HG03103 (cell line): ENCODE data around the gene ZFHX3.
"Not testable (repeated sequence)": the region's sequence is repeated elsewhere in the genome, so short reads cannot be mapped to it uniquely, and the experiment has no call there.

ENCODE experiments used
- ATAC-seq: cut with Tn5 transposase; IDR thresholded peaks from one replicate; pipeline ENCODE4 v1.9.1; 2021; ENCODE audit warnings: low read depth; ENCODE audit not compliant: unreplicated experiment

The ZFHX3 gene

DNA sequence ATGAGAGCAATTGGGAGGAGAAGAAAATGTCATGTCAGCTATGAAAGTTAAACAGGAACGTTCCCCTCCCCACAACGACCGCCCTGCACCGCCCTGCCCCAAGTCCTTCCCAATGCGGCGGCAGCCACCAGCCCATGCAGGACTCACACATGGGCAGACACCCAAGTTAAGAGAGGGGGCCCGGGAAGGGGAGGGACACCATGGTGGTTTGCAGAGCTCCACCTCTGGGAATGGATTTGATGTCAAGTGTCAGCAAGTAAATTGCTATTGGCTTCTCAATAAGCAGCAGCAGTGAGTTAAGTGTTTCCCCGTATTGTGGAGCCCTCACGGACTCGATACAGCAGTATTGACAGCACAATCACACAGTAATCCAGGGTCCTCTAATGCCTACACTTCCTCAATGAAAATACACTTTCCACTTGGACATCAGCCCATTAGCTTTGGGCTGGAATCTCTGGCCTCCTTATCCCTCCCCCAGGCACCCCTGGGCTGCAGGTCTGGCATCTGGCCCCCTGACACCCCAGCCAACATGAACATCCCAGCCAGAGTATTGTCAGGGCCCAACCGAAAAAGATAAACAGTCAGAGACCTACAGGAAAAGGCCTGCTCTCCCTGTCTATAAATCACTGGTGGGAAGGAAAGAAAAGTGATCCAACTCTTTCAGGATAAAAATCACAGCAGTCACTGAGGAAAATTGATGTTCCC is 22.6 kb downstream of the ZFHX3 start:
- ATAC-seq = no peak

DNA sequence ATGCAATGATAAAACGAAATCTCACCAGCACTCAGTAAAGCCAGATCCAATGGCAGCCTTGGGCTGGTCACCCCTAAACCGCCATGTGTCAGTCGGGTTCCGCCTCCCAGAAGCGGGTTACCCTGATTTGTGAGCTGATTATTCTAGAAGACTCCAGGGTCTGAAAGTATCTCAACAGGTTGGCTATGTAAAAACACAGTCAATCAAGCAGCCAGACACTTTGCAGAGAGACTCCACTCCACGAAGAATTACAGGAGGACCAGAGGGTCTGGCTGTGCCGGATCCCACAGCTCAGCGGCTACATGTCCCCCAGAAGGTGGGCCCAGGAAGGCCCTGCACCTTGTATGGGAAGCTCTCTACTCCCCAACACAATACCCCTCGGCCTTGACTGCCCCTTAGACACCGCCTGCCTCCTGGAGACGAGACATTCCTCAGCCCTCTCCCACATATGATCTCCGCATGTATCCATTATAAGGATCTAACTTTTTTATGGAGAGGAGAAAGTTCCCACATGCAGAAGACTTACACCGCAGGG is 23.3 kb downstream of the ZFHX3 start:
- no peak for ATAC-seq

DNA sequence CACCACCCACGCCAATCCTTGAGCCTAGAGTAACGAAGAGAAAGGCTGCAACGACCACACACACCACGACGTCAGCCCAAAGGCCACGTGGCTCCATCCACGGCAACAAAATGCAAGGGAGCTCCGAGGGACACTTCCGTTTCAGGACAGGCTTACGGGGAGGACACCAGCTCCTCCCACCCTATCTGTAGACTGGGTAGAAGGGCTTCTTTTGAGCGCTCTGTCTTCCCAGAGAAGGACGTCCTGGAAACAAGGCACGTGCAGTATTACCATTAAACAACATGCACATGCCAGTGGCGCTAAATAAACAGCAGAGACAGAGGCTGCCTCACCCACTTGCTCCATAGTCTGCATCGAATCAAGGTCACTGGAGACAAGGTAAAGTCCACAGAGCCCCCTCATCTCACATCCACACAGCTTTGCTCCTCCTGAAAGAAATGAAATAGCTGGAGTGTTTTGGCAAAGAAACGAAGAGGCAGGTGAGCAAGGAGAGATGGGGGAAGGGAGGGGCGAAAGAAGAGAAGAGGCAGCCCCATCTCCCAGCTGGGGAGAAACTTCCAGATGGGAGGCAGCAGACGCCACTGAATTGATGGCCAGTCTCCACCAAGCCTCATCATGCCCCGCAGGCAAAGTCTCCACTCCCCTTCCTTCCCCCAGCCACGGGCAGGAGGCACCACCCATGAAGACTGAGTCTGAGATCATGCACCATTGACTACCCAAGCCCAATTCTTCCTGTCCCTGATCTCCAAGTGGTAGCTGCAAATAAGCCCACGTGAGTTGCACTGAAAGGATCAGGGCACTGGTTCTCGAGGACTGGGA is 24.0 kb downstream of the ZFHX3 start:
- no peak for ATAC-seq

DNA sequence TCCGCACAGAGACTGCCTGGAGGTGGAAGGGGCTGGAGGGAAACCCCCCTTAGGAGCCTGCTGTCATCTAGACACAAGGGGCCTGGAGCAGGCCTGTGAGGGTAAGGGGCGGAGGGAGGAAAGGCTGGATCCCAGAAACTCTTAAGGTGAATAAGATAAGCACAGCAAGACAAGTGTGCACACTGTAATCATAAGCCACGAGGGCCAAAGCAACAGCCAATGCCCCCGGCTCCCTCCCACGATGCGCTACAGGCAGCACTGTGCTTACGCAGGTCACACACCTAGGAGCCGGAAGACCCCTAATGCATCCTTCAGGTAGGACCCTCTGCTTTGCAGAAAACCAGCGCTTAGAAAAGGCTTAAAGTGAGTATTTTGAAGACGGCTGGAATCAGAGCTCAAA is 24.6 kb downstream of the ZFHX3 start:
- ATAC-seq = no peak

DNA sequence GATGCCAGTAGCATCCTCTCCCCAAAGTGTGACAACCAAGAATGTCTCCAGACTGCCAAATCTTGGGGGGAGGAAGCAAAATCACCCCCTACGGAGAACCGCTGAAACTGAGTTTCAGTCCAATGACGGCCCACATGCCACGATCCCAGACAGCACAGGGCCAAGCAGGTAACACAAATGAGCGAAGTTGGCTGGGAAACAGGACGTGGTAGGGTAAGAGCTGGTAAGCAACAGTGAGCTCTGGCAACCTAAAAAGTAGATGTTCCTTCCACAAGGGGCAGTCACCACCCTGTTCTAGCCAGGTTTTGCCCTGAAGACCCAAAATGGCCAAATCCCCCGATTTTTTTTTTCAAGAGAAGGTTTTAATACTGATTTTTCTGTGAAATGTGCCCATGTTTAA is 25.4 kb downstream of the ZFHX3 start:
- ATAC-seq = no peak

DNA sequence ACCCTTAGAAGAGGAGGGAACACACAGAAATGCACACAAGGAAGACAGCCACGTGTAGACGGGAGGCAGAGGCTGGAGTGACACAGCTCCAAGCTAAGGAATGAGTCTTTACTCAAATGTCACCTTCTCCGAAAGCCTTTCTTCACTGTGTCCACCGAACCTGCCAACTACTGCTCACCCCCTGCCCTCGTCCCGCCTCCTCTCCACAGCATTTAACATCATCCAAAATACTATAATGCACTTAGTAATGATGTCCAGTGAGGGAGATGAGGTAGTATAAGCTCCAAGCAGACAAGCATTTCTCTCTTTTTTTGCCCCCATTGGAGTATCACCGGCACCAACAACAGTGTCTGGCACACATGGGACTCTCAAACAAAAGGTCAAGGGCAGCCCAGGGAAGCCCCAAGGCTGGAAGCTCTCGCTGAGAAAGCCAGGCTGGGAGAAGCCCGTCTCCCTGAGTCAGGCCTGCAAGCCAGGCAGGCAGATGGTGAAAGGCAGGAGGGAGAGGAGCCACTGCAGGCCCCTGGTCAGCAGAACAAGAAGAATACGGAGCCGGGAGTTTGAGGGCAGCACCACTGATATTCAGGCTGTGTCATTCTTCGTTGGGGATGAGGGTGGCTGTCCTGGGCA is 25.9 kb downstream of the ZFHX3 start:
- ATAC-seq = no peak

DNA sequence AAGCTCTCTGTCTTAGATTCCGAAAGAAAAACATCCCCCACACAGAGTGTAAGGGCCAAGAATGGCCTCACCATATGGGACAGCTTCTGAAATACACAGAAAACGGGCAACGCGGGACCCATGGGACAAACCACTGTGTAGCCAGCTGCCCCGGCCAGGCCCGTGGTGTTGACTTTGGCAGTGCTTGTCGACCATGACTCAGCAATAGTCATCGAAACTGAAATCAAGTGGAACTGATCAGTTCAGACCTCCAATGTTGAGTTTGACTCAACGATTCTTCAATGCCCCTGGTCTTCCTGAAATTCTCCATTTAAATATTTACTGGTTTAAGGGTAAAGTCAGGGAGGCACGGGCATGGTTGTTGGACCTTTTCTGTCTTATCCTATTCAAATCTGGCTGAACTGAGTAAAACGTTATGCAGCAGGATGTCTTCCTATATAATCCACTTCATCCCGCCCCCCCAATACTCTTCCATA is 27.5 kb downstream of the ZFHX3 start:
- no peak for ATAC-seq

DNA sequence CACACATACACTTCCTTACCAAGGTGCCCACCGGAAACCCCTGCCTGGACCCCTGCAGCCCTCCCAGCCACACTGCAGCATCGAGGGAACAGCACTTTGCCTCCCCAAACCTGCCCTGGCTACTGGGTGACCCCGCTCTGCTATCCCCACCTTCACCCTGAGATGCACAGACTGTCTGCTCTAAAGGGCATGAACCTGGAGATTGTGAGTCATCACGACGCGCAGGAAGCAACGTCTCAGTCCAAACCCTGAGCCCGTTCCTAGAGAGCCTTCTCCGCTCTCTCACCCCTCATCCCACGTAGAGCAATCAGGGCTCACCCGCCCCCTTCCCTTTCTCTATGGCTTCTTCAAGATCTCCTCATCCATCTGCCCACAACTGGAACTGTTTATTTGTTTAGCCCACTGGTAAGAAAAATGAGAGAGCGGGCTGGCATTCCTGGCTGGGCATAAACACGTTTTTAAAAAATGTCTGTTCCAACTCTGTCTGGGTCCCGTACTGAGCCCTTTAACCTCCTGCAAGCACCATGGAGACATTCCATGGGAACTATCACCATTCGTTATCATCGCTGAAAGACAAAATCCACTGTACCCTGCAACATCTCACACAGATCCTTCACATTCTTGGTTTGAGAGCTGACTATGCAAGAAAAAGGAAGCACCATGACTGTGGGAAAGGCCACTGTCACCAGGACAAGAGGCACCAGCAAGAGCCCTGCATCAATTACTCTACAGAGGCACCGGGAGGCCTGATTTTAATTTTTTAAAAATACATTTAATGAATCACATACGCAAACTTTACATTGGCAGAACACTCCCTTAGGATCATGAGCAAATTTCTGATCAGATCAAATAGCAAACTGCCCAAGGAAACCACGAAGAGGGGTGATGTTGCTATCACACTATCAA is 28.2 kb downstream of the ZFHX3 start:
- ATAC-seq = no peak

DNA sequence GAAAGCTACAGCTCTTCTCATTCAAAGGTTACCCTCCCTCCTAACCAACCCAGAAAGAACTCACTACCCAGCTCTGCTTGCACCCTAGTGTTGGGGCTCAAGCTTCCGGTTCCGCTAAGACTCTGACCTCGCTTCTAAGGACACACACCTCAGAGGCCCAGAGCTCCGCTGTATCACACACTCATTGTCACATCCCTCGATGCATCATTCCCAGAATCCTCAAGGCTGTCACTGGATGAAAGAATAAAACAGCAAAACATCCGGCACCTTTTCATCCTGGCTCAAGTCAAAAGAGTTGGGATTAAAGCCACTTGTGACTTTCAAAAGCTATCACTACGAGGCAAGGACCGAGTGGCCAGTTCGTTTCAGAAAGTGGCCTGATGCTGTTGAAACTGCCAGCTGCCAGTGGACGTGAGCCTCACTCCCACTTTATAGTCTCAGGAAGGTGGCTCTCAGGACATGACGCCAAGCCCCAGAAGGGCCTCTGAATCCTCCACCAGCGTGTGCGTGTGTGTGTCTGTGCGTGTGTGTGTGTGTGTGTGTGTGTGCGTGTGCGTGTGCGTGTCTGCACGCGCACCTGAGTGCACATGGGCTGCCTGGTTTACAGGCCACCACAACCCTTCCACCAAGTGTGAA is 29.0 kb downstream of the ZFHX3 start:
- ATAC-seq = no peak

DNA sequence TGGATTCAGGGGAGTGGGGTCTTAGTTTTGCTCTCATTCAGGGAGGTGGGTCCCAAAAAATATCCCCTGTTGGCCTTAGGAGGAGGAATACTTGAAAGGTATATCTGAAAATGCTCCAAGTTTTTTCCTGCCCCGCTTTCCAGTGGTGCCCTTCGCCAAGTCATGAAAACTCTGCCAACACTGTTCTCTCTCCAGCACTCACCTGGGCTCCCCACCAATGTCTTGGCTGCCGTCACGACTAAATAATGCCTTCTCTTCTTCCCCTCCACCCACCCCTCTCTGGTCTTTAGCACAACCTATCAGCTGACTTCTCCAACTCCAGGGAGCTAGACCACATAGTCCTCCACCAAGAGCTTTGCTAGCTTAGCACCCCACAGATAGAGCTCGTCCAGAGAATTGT is 30.6 kb downstream of the ZFHX3 start:
- ATAC-seq = no peak

DNA sequence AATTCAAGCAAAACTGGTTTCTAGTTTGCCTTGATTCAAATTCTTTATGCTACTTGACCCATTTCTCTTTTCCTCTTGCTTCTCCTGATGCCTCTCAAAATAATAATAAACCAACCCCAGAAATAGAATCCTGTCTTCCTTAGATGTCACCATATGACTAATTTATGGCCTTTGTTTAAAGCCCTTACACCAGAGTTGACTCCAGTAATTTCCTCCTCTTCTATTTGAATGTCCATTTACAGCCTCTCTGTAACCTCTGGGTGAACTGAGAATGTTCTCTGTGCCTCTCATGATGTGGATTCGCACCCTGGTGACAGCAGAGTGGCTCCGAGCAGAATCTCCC is 31.5 kb downstream of the ZFHX3 start:
- peak; percentile 56 for ATAC-seq

DNA sequence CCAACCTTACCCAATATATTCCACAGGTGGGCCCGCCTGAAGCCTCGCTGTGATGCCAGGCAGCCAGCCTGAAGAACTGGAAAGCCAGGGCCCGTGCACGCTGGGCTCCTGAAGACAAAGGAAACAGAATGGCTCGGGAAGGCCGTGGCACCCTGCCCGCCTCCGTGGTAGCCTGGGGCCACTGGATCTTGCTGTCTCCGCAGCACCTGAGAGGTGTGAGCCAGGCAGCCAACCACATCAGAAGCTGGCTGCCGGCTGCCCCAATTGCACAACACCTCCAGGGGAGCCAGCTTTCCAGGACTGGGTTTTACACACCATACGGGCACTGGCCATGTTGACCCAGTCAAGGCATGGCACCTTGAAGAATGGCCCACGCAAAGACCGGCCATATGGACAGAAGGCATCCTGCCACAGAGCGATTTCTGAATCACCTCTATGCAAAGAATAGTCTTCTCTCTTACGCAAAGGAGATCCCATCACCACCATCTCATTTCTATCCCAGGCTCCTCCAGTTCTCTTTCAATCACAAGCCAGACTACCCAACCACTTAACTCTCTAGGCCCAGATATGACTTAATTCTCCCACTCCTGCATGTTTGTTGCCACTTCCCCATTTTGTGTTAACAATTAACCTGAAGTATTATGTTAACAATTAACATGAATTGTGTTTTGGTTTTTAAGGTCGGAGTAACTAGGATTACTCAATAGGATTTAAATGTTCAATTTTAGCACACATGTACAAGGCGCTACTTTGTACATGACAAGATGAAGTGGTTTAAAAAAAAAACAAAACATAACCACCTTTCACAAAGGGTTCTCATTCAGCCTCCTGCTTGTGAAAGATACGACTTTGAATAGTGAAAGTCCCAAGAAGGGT is 32.1 kb downstream of the ZFHX3 start:
- peak; percentile 66 for ATAC-seq

DNA sequence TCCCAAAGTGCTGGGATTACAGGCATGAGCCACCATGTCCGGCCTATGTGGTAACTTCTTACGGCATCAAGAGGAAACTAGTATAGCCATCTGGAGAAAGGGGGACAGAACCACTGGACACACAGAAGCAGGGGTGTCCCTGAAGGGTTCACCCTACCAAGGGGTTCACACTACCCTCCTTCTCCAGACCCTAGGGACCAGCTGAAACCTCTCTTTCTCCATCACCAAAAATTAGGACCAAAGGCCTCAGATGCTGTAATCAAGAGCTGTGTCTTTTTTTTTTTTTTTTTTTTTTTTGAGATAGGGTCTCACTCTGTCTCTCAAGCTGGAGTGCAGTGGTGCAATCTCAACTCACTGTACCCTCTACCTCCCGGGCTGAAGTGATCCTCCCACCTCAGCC is 33.2 kb downstream of the ZFHX3 start:
- no peak for ATAC-seq

DNA sequence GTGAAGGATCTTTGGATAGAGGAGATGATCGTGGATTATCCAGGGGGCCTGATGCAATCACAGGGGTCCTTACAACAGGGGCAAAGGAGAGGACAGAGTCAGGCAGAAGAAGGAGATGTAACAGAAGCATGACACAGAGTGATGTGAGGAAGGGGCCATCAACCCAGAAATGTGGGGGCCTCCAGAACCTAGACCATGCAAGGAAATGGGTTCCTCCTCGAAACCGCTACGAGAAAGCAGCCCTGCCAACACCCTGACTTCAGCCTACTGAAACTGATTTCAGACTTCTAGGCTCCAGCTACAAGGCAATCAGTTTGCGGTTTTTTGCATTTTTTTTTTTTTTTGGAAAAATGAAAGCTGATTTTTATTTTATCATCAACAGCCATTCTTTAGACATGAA is 34.0 kb downstream of the ZFHX3 start:
- ATAC-seq = no peak

DNA sequence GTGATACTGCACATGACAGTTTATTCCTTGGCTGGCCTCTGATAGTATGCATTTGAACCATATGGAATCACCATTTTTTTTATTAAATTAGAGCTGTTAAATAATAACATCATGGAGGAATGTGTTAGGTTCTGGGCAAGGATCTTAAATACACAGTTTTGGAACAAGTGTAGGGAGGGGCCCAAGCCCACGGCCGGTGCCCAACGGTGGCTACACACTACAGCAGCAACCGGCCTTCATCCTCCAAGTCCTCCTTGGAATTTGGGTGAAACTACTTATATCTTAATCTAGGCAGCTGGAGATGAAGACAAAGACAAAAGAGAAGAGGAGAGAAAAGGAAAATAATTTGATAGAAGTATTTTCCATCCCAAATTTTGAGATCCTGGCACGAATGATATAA is 35.6 kb downstream of the ZFHX3 start:
- no peak for ATAC-seq

DNA sequence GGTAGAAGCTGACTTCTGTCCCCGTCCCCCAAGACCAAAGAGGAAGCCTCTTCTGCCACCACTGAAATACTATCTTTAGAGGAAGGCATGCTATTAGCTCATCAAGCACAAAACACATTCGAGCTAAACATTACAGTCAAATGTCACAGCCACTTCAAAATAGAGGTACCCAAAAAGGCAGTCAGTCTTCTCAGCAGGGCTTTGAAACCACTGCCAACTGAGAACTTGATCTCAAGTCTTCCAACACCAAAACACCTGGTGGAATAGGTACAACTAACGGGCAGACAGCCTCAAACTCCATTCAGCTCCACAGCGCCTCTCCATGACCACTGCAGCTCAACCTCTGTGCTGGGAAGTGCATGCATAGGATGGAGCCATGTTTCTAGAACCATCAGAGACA is 36.0 kb downstream of the ZFHX3 start:
- no peak for ATAC-seq

DNA sequence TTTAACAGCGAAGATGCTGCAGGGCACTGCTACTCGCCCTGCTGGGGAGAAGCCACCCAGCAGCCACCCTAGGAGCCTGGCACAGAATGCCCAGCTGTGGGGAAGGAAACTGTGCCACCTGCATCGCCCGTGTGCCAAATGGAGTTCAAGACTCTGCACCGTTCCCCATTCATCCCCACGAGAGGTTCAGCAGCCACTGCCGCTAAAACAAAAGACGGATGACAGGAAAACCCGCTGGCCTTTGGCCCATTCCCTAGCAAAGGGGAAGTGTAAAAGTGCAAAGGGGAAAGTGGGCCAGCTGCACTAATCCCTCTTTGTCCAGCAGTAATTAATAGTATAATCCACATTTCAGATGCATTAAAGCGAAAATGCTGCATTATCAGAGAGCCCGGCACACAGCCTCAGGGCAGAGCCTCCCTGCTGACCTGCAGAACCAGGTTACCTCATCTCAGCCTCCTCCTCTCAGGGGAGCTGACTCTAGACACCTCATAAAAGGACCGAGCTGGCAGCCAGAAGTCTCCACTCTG is 37.7 kb downstream of the ZFHX3 start:
- no peak for ATAC-seq

DNA sequence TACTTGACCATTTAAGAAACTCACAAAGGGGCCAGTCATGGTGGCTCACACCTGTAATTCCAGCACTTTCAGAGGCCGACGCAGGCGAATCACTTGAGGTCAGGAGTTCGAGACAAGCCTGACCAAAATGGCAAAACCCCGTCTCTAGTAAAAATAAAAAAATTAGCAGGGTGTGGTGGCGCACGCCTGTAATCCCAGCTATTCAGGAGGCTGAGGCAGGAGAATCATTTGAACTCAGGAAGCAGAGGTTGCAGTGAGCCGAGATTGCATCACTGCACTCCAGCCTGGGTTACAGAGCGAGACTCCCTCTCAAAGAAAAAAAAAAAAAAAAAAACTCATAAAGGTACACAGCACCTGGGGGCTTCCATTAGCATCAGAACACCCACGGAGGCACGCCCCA is 38.2 kb downstream of the ZFHX3 start:
- not testable (repeated sequence) for ATAC-seq

DNA sequence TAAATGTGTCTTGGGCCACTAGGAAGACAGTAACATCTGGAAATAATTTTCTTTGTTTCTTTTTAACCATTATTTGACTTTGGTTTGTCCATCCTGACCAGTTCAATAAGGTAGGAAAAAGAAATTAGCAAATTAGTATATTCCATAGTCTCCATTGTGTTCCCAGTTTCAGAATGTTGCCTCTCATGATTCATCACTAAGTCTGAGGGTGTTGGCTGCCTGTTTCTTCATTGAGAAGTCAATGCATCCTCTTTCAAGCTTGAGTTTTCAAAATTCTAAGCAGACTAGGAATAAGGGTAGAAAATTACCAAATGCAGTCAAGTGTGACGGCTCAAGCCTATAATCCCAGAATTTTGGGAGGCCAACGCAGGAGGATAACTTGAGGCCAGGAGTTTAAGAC is 41.9 kb downstream of the ZFHX3 start:
- no peak for ATAC-seq
